Pulmonary artery endothelial cell (primary cell): ENCODE results near the gene ETV7. TPM values are rescaled to one million over a fixed set of nuclear protein-coding genes. Genes with fewer than 3 reads are reported as not detected.
"Not testable (repeated sequence)": the region's sequence is repeated elsewhere in the genome, so short reads cannot be mapped to it uniquely, and the experiment has no call there.

Source experiments
- DNase-seq: peaks from one replicate; pipeline ENCODE4 v3.0.0-alpha.2; 2011; ENCODE audit warnings: low read depth, low spot score
- total RNA-seq: library from RNA; depleted of rRNA; stranded (reverse); fragments of >200 nt; gene quantifications from 2 replicates; pipeline ENCODE4 v1.2.3, GENCODE V29; 2014

ETV7 gene
- total RNA-seq, 1 donor from 2014 or later, result 0.40 TPM

- DNase-seq, result no peak
These were observed 22.6 kb downstream of the ETV7 start for GRCh38 chr6:36364669-36365479.

GRCh38 chr6:36364061-36364635, 23.3 kb downstream of the ETV7 start:
- DNase-seq, result not testable (repeated sequence)

DNA sequence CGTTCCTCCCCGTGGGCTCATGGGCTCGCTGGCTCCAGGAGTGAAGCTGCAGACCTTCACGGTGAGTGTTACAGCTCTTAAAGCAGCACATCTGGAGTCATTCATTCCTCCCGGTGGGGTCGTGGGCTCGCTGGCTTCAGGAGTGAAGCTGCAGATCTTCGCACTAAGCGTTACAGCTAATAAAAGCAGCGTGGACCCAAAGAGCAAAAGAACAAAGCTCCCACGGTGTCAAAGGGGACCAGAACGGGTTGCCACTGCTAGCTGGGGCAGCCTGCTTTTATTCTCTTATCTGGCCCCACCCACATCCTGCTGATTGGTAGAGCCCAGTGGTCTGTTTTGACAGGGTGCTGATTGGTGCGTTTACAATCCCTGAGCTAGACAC, 24.1 kb downstream of the ETV7 start:
- DNase-seq, result not testable (repeated sequence)

- DNase-seq, result no peak
These were observed 24.7 kb downstream of the ETV7 start for GRCh38 chr6:36362551-36363370.

- no peak for DNase-seq
These were observed 26.4 kb downstream of the ETV7 start for GRCh38 chr6:36361071-36361470.

- DNase-seq, result no peak
These were observed 27.0 kb downstream of the ETV7 start for GRCh38 chr6:36360241-36361054.

DNA sequence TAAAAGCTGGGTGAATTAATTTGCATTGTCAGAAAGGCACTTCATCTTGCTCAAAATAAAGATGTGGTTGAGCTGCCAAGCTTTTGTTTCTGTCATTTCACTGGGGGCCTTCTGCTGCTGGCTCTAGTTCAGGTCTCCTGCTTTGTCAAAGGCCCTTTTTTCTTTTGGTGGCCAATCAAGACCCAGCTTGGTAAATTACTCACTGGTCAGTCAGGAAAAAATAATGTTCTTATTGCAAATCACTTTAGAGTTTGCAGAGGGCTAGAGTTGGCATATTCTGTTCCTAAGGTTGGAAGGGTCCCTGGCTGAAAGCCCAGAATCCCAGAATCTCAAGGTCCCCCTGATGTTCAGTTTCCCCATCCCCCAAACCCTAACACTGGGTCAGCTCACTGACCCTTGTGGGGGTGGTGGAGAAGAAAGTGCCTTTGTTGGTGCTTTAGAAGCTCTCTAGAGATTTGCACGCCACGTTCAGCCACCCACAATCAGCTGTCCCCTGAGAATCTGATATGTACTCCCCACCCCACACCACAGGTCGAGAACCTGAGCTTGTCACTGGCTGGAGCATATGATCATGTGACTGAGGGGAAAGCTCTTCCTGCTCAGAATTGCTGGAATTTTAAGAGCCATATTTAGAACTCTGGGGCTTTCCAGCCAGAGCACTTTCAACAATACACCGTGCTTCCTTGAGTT, 29.1 kb downstream of the ETV7 start:
- DNase-seq, result no peak

DNA sequence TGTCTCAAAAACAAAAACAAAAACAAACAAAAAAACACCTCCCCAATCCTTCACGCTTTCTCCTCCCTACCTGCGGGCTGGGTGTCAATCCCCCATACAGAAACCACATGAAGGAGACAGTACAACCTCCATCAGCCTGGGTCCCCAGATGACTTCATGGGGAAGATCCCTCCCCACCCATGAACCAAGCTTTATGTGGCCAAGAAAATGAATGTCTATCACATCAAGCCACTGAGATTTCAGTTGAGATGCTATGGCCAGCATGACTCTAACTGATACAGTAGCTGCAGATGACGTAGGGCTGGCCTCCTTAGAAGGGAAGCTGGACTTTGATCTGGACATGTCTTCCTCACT, 29.6 kb downstream of the ETV7 start:
- no peak for DNase-seq

DNA sequence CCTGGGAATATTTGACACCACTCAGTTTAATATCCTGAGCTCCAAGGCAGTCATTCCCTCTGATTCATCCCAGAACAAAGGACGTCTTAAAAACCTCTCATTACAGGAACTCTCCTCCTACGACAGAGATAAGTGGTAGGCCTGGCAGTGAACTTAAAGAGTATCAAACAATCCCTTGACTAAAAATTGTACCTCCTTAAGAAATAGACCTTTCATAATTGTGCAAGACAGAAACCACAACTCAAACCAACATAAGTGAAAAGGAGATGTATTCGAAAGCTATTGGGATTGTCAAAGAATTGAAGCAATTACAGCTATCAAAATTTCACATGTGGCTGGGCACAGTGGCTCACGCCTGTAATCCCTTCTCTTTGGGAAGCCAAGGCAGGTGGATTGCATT, 31.6 kb downstream of the ETV7 start:
- DNase-seq, result no peak

GRCh38 chr6:36353411-36353915, 34.0 kb downstream of the ETV7 start:
- DNase-seq, result no peak

DNA sequence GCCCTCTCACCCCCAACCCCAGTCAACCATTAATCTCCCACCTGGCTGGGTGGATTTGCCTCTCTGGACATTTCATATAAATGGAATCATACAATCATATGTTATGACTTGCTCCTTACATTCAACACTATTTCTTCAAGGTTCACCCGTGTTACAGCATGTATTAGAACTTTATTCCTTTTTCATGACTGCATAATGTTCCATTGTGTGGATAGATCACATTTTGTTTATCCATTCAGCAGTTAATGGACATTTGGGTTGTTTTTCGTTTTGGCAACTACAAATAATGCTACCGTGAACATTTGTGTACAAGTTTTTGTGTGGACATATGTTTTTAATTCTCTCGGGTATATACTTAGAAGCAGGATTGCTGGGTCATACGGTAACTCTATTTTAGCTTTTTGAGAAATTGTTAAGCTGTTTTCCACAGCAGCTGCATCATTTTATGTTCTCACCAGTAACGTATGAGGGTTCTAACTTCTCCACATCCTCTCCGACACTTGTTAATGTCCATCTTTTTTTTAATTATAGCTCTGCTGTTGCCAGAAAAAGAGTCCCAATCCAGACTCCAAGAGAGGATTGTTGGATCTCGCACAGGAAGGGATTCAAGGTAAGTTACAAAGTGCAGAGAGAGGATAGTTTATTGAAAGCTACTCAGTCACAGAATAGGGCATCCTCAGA, 34.9 kb downstream of the ETV7 start:
- DNase-seq, result no peak

DNA sequence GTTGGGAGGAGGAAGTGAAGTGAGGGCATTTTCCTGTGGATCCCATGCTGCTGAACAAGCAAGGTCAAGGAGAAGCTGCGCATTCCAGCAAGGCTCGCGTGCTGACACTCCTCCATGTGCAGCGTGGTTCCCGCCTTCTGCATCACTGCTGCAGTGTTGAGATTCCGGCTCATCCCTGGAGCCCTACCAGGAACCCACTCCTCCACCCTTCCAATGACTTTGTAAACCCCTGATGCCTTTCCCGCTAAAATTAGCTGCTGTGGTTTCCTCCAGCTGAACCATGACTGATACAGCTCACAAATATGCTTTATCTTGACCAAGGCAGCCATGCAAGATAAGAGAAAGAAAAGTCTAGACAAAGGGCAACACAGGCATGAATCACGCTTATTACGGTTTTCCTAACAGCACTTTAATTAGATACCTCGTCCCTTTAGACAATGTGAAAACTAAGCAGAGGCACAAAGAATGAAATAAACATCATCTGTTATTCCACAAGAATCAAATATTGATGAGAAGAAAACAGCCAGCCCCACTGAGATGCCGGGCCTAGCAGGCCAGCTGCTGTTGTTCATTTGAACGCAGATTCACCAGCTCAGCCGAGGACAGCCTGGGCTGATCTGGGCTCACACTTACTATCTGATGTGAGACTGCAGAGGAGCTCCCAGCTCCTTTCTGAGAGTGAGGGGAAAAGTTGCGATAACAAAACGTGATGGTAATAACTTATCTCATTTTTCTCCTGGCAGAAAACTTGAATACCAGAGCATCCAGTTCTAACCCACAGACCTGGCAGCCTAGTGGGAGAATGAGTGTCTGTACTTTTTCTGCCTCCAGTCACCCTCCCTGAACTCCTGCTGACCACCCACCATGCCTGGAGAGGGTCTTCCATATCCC, 36.5 kb downstream of the ETV7 start:
- DNase-seq, result peak; percentile 83

DNA sequence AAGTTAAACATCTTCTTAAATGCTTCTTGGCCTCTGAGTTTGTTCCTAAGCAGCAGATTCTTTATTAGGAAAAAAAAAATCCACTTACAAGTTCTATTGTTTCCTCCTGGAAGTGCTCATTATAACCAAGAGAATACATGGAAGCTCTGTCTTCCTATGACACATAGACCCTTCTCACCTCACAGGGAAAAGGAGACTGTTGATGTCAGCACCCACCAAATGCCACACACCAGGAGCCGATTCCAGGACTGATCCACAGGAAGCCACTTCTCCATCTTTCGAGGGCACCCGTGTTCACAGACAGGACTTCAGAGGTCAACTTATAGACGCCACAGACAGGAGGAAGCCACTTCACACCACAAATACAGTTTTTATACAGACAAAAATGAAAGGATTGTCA, 37.4 kb downstream of the ETV7 start:
- peak; percentile 87 for DNase-seq

GRCh38 chr6:36349240-36349639, 38.2 kb downstream of the ETV7 start:
- DNase-seq, result no peak

- DNase-seq, result no peak
These were observed 39.8 kb downstream of the ETV7 start for GRCh38 chr6:36347621-36348020.

DNA sequence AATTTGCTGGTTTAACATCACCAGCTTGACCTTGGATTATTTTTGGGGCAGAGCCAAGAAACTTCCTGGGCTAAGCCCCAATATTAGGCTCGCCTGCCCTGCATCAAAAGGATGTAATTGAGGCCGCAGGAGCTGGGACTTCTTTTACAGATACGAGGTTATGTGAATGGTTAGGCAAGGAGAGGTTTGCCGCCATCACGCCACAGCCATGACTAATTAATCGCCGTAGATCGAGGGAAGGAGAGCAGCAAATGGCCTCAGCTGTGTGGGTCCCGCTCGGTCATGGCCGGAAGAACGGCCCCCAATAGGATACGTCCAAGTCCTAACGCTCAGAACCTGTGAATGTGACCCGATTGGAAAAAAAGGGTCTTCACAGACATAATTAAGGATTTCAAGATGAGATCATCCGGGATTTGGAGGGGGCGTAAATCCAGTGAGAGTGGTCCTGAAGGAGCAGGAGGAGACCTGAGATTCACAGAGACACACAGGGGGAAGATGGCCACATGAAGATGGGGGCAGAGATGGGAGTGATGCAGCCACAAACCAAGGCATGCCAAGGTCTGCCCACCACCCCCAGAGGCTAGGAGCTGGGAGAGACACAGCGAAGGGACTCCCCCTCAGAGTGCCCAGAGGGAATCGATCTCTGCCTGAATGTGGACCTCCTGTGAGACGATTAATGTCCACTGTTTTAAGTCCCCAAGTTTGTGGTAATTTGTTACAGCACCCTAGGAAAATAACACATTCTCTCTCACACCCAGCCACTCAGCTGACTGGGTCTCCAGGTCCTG, 40.8 kb downstream of the ETV7 start:
- DNase-seq, result no peak

GRCh38 chr6:36345681-36346466, 41.6 kb downstream of the ETV7 start:
- no peak for DNase-seq
